Rectal smooth muscle tissue (tissue), 1 donor: Measurements from ENCODE around the gene RPS6KB2.

Experiments
- H3K27ac ChIP-seq: one replicate; pipeline ENCODE4 v1.7.0; 2013; ENCODE audit warnings: low read depth, low read length, inconsistent platforms
- H3K27me3 ChIP-seq: one replicate; pipeline ENCODE4 v1.7.0; 2013; ENCODE audit warnings: low read length; ENCODE audit not compliant: control insufficient read depth, insufficient read depth
- H3K36me3 ChIP-seq: one replicate; pipeline ENCODE4 v1.7.0; 2013; ENCODE audit warnings: low read length; ENCODE audit not compliant: control insufficient read depth, insufficient read depth
- H3K4me1 ChIP-seq: one replicate; pipeline ENCODE4 v1.7.0; 2013; ENCODE audit warnings: low read length; ENCODE audit not compliant: control insufficient read depth, insufficient read depth
- H3K4me3 ChIP-seq: one replicate; pipeline ENCODE4 v1.7.0; 2013; ENCODE audit warnings: low read length
- H3K9ac ChIP-seq: one replicate; pipeline ENCODE4 v1.7.0; 2013; ENCODE audit warnings: low read length

Gene RPS6KB2

DNA sequence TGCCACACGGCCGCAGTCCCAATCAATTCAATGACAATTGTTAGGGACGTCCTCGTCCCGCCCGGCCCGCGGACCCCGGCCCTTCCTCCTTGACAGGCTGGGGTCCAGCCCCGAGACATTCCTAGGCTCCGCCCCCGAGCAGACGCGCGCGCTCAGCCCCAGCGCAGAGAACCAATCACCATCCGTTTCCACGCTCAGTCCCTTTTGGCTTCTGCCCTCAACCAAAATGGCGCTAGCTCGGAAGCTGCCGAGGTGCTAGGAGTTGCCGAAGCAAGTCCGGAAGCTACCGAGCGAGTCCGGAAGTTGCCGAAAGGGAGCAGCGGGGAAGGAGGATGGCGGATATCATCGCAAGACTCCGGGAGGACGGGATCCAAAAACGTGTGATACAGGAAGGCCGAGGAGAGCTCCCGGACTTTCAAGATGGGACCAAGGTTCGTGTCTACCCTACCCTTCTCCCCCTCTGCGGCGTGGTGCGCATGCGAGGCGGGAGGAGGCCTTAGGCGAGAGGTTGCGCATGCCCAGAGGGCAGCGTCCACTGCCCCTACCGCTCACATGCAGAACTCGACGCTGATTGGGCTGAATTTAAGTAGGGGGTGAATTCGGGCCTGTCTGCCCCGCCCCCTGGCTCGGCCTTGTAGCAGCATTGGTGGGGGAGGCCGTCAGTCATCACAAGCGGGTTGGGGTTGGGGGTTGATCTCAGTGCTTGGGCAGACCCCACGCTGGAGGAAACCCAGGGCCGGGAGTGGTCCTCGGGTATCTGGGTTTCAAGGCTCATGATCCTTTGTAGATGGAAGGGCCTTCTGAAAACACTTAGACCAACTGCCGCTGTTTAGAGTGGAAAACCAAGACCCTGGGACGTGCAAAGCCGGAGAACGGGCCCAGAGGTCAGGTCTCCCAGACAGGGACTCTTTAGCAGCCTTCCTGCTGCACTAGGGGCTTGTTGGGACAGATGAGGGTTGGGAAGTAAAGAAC is 54.8 kb downstream of the RPS6KB2 start, which contains the start of gene AIP:
Gene AIP (plus strand): TSS at position 200 of the 972 bp plus-strand sequence. CDS start 133 bp downstream, at position 333.
- Histone ChIP-seq H3K36me3 (peaks cover 6% of the 10 kb centered on the region), H3K4me1 (peaks cover 13% of the 10 kb centered on the region), H3K4me3 (peak within 1 kb of the TSS; percentile 79), H3K27me3 (no peaks in the 10 kb centered on the region), H3K9ac (peak within 1 kb of the TSS; percentile 69), H3K27ac (peak within 1 kb of the TSS; percentile 86)

DNA sequence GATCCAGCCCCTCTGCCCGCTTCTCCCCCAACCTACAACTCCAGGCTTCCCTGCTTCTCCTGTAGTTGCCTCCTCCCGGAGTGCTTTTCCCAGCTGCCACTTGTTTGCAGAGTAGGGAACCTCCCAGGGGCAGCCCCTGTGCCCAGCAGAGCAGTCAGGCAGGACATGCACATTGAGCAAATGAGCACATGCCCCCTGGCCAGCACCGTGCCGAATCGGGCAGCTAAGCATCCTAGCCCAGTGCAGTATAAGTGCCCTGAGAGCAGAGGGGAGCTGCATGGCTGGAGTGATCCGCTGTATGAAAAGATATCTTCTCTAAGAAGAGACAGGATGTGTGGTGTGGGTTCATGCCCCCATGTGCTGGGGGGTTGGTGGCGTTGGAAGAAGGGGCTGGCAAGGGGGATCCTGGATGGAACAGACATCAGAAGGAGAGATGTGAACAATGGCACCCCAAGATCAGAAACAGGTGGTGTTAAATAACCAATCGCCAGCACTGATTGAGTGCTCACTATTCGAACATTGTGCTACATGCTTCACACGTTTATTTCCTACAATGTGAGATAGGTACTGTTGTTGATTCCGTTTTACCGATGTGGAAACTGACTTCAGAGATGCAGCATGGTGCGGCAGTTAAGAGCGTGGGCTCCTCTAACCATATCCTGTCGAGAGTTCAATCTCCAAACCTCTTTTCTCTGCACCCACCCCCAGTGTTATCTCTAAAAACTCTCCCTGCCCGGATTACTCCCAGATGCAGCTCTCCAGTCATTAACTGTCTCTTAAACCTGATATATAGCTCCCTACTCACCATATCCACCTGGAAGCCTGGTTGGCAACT is 55.8 kb downstream of the RPS6KB2 start:
- no peak overlapping the region for H3K9ac ChIP-seq
- H3K4me1 ChIP-seq, result peaks cover 13% of the 10 kb centered on the region
- H3K27me3 ChIP-seq, result no peaks in the 10 kb centered on the region
- H3K36me3 ChIP-seq, result peaks cover 7% of the 10 kb centered on the region
- H3K27ac ChIP-seq, result no peak overlapping the region
- peak overlapping the region; percentile 79 for H3K4me3 ChIP-seq

DNA sequence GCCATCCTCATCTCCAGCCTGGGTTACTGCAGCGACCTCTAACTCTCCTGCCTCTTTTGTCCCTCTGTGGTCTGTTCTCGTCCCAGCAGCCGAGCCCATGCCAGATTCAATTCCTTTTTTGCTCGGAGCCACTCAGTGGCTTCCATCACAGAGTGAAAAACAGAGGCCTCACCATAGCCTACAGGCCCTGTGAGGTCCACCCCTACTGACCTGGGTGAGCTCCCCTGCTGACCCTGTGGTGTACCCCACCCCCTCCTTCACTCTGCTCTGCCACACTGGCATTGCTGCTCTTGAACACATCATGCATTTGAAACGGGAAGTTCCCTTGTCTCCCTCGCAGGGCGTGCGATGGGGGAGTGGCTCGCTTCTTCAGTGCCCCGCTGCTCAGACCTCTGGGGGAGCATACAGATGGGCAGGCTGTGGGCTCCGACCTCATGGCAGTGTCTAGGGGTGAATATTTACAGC is 56.6 kb downstream of the RPS6KB2 start:
- H3K36me3 ChIP-seq, result peaks cover 9% of the 10 kb centered on the region
- H3K27me3 ChIP-seq, result no peaks in the 10 kb centered on the region
- peaks cover 13% of the 10 kb centered on the region for H3K4me1 ChIP-seq
- H3K27ac ChIP-seq, result no peak overlapping the region
- H3K9ac ChIP-seq, result peak overlapping the region; percentile 21
- peak overlapping the region; percentile 22 for H3K4me3 ChIP-seq
